Measurements from ENCODE around the gene YRDC. TPM values are rescaled to one million over a fixed set of nuclear protein-coding genes. Genes with fewer than 3 reads are reported as not detected.

The YRDC gene
- polyA plus RNA-seq, 1 of the 3 experiments (the other 2 are of a cell fraction), result 34.2 TPM

DNA sequence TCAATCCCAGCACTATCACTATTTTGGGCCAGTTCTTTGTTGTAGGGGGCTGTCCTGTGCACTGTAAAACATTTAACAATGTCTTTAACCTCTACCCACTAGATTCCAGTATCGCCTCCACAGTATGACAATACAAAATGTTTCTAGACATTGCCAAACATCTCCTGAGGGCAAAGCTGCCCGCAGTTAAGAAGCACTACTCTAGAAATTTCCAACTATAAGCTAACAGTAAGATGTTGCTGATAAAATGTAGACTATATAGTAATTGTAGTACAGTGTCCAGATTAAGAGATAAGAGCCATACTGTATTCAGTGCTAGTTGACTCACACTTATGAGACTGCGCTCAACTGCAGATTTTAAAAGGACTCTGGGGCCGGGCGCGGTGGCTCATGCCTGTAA, 46.4 kb upstream of the YRDC start:
- H4K20me1 ChIP-seq (ENCODE audit: insufficient read depth), result peaks cover 42% of the 10 kb centered on the region
- H3K79me2 ChIP-seq (ENCODE audit: insufficient read depth), result peaks cover 100% of the 10 kb centered on the region
- H3K4me3 ChIP-seq (ENCODE audit: low read depth in 2 of 2, low read length in 1 of 2), result no peak overlapping the region
- 94% methylated on average over 6 of the region's 6 CpGs for WGBS (ENCODE audit: low lambda C conversion rate)
- H3K27me3 ChIP-seq (ENCODE audit: insufficient read depth), result no peaks in the 10 kb centered on the region
- no peak overlapping the region for H2AFZ ChIP-seq (ENCODE audit: low read depth)
- no peak for TF ChIP-seq EZH2phosphoT487 (IDR thresholded peaks at IDR 0.05; ENCODE audit: borderline replicate concordance, low read depth)
- TF ChIP-seq SMC3 (IDR thresholded peaks at IDR 0.05; ENCODE audit: low read depth, low read length), result no peak
- TF ChIP-seq GABPA (IDR thresholded peaks at IDR 0.05; ENCODE audit: low read depth), result no peak
- TF ChIP-seq, protein P1, sequence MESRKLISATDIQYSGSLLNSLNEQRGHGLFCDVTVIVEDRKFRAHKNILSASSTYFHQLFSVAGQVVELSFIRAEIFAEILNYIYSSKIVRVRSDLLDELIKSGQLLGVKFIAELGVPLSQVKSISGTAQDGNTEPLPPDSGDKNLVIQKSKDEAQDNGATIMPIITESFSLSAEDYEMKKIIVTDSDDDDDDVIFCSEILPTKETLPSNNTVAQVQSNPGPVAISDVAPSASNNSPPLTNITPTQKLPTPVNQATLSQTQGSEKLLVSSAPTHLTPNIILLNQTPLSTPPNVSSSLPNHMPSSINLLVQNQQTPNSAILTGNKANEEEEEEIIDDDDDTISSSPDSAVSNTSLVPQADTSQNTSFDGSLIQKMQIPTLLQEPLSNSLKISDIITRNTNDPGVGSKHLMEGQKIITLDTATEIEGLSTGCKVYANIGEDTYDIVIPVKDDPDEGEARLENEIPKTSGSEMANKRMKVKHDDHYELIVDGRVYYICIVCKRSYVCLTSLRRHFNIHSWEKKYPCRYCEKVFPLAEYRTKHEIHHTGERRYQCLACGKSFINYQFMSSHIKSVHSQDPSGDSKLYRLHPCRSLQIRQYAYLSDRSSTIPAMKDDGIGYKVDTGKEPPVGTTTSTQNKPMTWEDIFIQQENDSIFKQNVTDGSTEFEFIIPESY (IDR thresholded peaks at IDR 0.05; ENCODE audit: borderline replicate concordance, low read depth), result no peak
- TF ChIP-seq FOSL2 (IDR thresholded peaks at IDR 0.05; ENCODE audit: borderline replicate concordance, low read depth), result no peak
- TF ChIP-seq TAF1 (IDR thresholded peaks at IDR 0.05; ENCODE audit: borderline replicate concordance, low read depth, low read length), result no peak
- TF ChIP-seq, protein P2, sequence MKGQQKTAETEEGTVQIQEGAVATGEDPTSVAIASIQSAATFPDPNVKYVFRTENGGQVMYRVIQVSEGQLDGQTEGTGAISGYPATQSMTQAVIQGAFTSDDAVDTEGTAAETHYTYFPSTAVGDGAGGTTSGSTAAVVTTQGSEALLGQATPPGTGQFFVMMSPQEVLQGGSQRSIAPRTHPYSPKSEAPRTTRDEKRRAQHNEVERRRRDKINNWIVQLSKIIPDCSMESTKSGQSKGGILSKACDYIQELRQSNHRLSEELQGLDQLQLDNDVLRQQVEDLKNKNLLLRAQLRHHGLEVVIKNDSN (IDR thresholded peaks at IDR 0.05; ENCODE audit: borderline replicate concordance, low read depth), result no peak
- TF ChIP-seq, protein P3, sequence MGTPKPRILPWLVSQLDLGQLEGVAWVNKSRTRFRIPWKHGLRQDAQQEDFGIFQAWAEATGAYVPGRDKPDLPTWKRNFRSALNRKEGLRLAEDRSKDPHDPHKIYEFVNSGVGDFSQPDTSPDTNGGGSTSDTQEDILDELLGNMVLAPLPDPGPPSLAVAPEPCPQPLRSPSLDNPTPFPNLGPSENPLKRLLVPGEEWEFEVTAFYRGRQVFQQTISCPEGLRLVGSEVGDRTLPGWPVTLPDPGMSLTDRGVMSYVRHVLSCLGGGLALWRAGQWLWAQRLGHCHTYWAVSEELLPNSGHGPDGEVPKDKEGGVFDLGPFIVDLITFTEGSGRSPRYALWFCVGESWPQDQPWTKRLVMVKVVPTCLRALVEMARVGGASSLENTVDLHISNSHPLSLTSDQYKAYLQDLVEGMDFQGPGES (IDR thresholded peaks at IDR 0.05; ENCODE audit: low read depth, low read length), result no peak
- H3K4me2 ChIP-seq, result no peak overlapping the region
- H3K36me3 ChIP-seq (replicated peaks in 1 of 2; ENCODE audit: control insufficient read depth in 1 of 2, insufficient read depth in 2 of 2, low read length in 1 of 2), result peaks cover 26 to 36% of the 10 kb centered on the region in 2 experiments
- H3K4me1 ChIP-seq (ENCODE audit: control insufficient read depth in 1 of 2, insufficient read depth in 2 of 2, low read depth in 1 of 2, low read length in 1 of 2), result peaks cover 6 to 14% of the 10 kb centered on the region in 2 experiments; a peak in 3 of 4 replicates
- no peaks in the 10 kb centered on the region for H3K9me3 ChIP-seq
- no peak overlapping the region for H3K9ac ChIP-seq
- H3K9me2 ChIP-seq, result no peaks in the 10 kb centered on the region
- H3F3A ChIP-seq (replicated peaks; ENCODE audit: insufficient read depth), result peaks cover 3% of the 10 kb centered on the region
- DNase-seq, result no peak
- POLR2A ChIA-PET, result no interaction called here
- CTCF ChIA-PET, result interaction anchor here (1.1 kb wide), 1 partner anchor 76 kb away, joined by 3 read pairs; no protein-coding TSS in a partner anchor
- H3K27ac ChIP-seq (ENCODE audit: low read depth in 2 of 2, low read length in 1 of 2), result no peak overlapping the region

DNA sequence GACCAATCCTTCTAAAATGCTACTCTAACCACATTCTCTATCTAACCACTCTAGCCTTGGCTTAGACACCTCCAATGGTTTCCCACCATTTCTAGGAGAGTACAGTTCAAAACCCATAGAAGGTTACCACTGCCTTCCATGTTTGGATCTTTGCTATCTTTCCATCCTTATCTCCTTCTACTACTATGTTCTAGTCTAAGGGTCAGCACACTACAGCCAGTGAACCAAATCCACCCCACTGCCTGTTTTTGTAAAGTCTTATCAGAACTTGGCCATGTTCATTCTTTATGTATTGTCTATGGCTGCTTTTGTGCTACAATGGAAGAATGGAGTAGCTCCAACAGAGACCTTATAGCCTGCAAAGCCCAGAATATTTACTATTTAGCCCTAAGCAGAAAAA, 45.1 kb upstream of the YRDC start:
- H3K27me3 ChIP-seq (ENCODE audit: insufficient read depth), result no peaks in the 10 kb centered on the region
- H3K9ac ChIP-seq, result no peak overlapping the region
- H3K4me2 ChIP-seq, result no peak overlapping the region
- no peak overlapping the region for H2AFZ ChIP-seq (ENCODE audit: low read depth)
- peaks cover 3% of the 10 kb centered on the region for H3F3A ChIP-seq (replicated peaks; ENCODE audit: insufficient read depth)
- TF ChIP-seq, protein P4, sequence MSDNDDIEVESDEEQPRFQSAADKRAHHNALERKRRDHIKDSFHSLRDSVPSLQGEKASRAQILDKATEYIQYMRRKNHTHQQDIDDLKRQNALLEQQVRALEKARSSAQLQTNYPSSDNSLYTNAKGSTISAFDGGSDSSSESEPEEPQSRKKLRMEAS (IDR thresholded peaks at IDR 0.05; ENCODE audit: low read depth), result no peak
- TF ChIP-seq, protein P1 (IDR thresholded peaks at IDR 0.05; ENCODE audit: borderline replicate concordance, low read depth), result no peak
- TF ChIP-seq CHD2 (IDR thresholded peaks at IDR 0.05; ENCODE audit: low read length, partially characterized antibody), result no peak
- peaks cover 29 to 39% of the 10 kb centered on the region in 2 experiments for H3K36me3 ChIP-seq (replicated peaks in 1 of 2; ENCODE audit: control insufficient read depth in 1 of 2, insufficient read depth in 2 of 2, low read length in 1 of 2)
- no peaks in the 10 kb centered on the region for H3K9me3 ChIP-seq
- POLR2A ChIA-PET, result no interaction called here
- H3K9me2 ChIP-seq, result no peaks in the 10 kb centered on the region
- no peak overlapping the region for H3K4me3 ChIP-seq (ENCODE audit: low read depth in 2 of 2, low read length in 1 of 2)
- H3K27ac ChIP-seq (ENCODE audit: low read depth in 2 of 2, low read length in 1 of 2), result no peak overlapping the region
- no peak for DNase-seq
- H3K79me2 ChIP-seq (ENCODE audit: insufficient read depth), result peaks cover 100% of the 10 kb centered on the region
- H3K4me1 ChIP-seq (ENCODE audit: control insufficient read depth in 1 of 2, insufficient read depth in 2 of 2, low read depth in 1 of 2, low read length in 1 of 2), result peaks cover 2 to 8% of the 10 kb centered on the region in 2 experiments; a peak in 3 of 4 replicates
- CTCF ChIA-PET, result no interaction called here
- peaks cover 54% of the 10 kb centered on the region for H4K20me1 ChIP-seq (ENCODE audit: insufficient read depth)

All from SK-N-SH (cell line).